GM13977 (cell line): Measurements from ENCODE around the gene DLEC1.
"Not testable (repeated sequence)": the region's sequence is repeated elsewhere in the genome, so short reads cannot be mapped to it uniquely, and the experiment has no call there.

Experiments
- DNase-seq: peaks from one replicate; pipeline ENCODE4 v3.0.0; 2012; ENCODE audit warnings: low spot score
- CTCF ChIP-seq: IDR thresholded peaks from 2 replicates; pipeline ENCODE4 v1.5.1; 2012; ENCODE audit warnings: mild to moderate bottlenecking, control low read depth; ENCODE audit not compliant: insufficient read depth; ENCODE audit errors: extremely low read depth, missing control alignments
- in situ Hi-C: fragments of 300-500 bp; cut with MboI; formaldehyde crosslinking; loops from one replicate; pipeline ENCODE4 v1.12.0; 2022; ENCODE audit warnings: low sequenced_read_pairs, low pct_unique_long_range_greater_than_20kb, mixed read lengths, inconsistent platforms; ENCODE audit not compliant: unreplicated experiment

The DLEC1 gene

GRCh38 chr3:38059591-38059990 lies 20.6 kb downstream of the DLEC1 start:
- in situ Hi-C loops = no loop called here
- no peak for TF ChIP-seq CTCF
- no peak for DNase-seq

- no peak for TF ChIP-seq CTCF
- in situ Hi-C loops = no loop called here
- no peak for DNase-seq
These were observed 23.8 kb downstream of the DLEC1 start for GRCh38 chr3:38062809-38063208.

- in situ Hi-C loops, DNase-seq: not testable (repeated sequence)
These were observed 25.4 kb downstream of the DLEC1 start for GRCh38 chr3:38064453-38064852.

GRCh38 chr3:38067508-38068233 lies 28.7 kb downstream of the DLEC1 start:
- in situ Hi-C loops = no loop called here
- TF ChIP-seq CTCF = no peak
- no peak for DNase-seq

- no peak for TF ChIP-seq CTCF
- in situ Hi-C loops = no loop called here
These were observed 31.0 kb downstream of the DLEC1 start for GRCh38 chr3:38070013-38070412.

GRCh38 chr3:38077073-38077472 lies 38.1 kb downstream of the DLEC1 start:
- DNase-seq, in situ Hi-C loops: not testable (repeated sequence)

More at GRCh38 chr3:38070013-38070412, 31.0 kb downstream of the DLEC1 start:
- no peak for DNase-seq

GRCh38 chr3:38082296-38082695 lies 43.3 kb downstream of the DLEC1 start:
- in situ Hi-C loops, DNase-seq: not testable (repeated sequence)

GRCh38 chr3:38083254-38083653 lies 44.2 kb downstream of the DLEC1 start:
- DNase-seq, in situ Hi-C loops: not testable (repeated sequence)

GRCh38 chr3:38083871-38084333 lies 44.9 kb downstream of the DLEC1 start:
- in situ Hi-C loops = no loop called here
- no peak for DNase-seq
- no peak for TF ChIP-seq CTCF
